A673 (cell line): ENCODE measurements around the gene PNLDC1.
"Not testable (repeated sequence)": the region's sequence is repeated elsewhere in the genome, so short reads cannot be mapped to it uniquely, and the experiment has no call there.

Experiments used
- CTCF ChIP-seq: fragments of 300-800, 200-600 bp; sonication (generic); conservative IDR thresholded peaks from 2 replicates; pipeline ENCODE4 v1.5.1; 2017; ENCODE audit warnings: low read depth, mild to moderate bottlenecking, antibody characterized with exemption, low read length, moderate library complexity, mixed read lengths
- EZH2 ChIP-seq: fragments of 200-600 bp; sonication (generic); IDR thresholded peaks from 2 replicates; pipeline ENCODE4 v1.6.1; 2017; ENCODE audit warnings: borderline replicate concordance, low read depth, mild to moderate bottlenecking, mixed read lengths, antibody characterized with exemption, low read length; ENCODE audit not compliant: poor library complexity, severe bottlenecking

GRCh38 chr6:159848552-159848951 is 48.5 kb downstream of the PNLDC1 start:
- TF ChIP-seq CTCF, EZH2: not testable (repeated sequence)
